ENCODE results near the gene FRMD8. TPM values are rescaled to one million over a fixed set of nuclear protein-coding genes. Genes with fewer than 3 reads are reported as not detected.

Gene FRMD8
- total RNA-seq (2022) (18.9 and 21.7 TPM in 2 replicates), Bru-seq, nascent RNA (percentile 47 among the genes with signal in this experiment), BruChase-seq, experiment 1, labeled RNA remaining after a 6-hour chase (percentile 62 among the genes with signal in this experiment), BruChase-seq, experiment 2, labeled RNA remaining after a 2-hour chase (percentile 58 among the genes with signal in this experiment)
- long read RNA-seq, transcript FRMD8-201 (11 exons, 3,723 nt) = major isoform, 47 of 61 reads
- long read RNA-seq, partial matches to known transcripts = 6 of 61 reads
- long read RNA-seq, other reads (novel, unspliced or antisense) = 4 of 61 reads

- ChIA-PET CTCF (interaction anchor here (0.6 to 6.0 kb wide), 4 partner anchors 29 to 649 kb away, joined by 3 to 47 read pairs (median 4); no protein-coding TSS in a partner anchor), POLR2A (interaction anchor here (0.6 to 14.8 kb wide), 17 partner anchors 13 to 487 kb away, joined by 3 to 426 read pairs (median 5); partner anchors contain the start of genes DPF2, EHBP1L1, MALAT1 and MAP3K11)
- peak within 1 kb of the TSS; percentile 87 for H3K4me3 Mint-ChIP-seq (ENCODE audit: unreplicated experiment)
- no peaks in the 10 kb centered on the region for H3K9me3 Mint-ChIP-seq (ENCODE audit: unreplicated experiment)
- no peak for TF ChIP-seq CTCF (IDR thresholded peaks at IDR 0.05; ENCODE audit: unreplicated experiment)
- BruUV-seq (replicated peaks) = TSS peak; percentile 72
- H3K27me3 Mint-ChIP-seq (ENCODE audit: insufficient read depth, unreplicated experiment) = no peaks in the 10 kb centered on the region
- intact Hi-C loops (cut with micrococcal nuclease) = no loop called here
- H3K27ac Mint-ChIP-seq (ENCODE audit: low read depth, unreplicated experiment) = peak within 1 kb of the TSS; percentile 92
- peak; percentile 83 for DNase-seq (ENCODE audit: unreplicated experiment)
- H3K4me1 Mint-ChIP-seq (ENCODE audit: insufficient read depth, unreplicated experiment) = peaks cover 50% of the 10 kb centered on the region
- peaks cover 10% of the 10 kb centered on the region for H3K36me3 Mint-ChIP-seq (ENCODE audit: insufficient read depth, unreplicated experiment)
Measured at GRCh38 chr11:65386307-65387140, at the start of gene FRMD8. Gene FRMD8 (plus strand): TSS chr11:65386637. CDS start chr11:65387037, 400 bp downstream.

- H3K27me3 Mint-ChIP-seq (ENCODE audit: insufficient read depth, unreplicated experiment) = no peaks in the 10 kb centered on the region
- no TSS peak for BruUV-seq (replicated peaks)
- peak overlapping the region; percentile 59 for H3K27ac Mint-ChIP-seq (ENCODE audit: low read depth, unreplicated experiment)
- H3K36me3 Mint-ChIP-seq (ENCODE audit: insufficient read depth, unreplicated experiment) = peaks cover 71% of the 10 kb centered on the region
- POLR2A ChIA-PET = interaction anchor here (1.0 kb wide), 1 partner anchor 13 kb away, joined by 3 read pairs; no protein-coding TSS in a partner anchor
- H3K4me1 Mint-ChIP-seq (ENCODE audit: insufficient read depth, unreplicated experiment) = peaks cover 26% of the 10 kb centered on the region
- intact Hi-C loops (cut with micrococcal nuclease) = no loop called here
- CTCF ChIA-PET = interaction anchor here (0.6 to 4.0 kb wide), 6 partner anchors 9 to 287 kb away, joined by 3 to 24 read pairs (median 4); partner anchors contain the start of gene CDC42EP2
- no peak for DNase-seq (ENCODE audit: unreplicated experiment)
- no peaks in the 10 kb centered on the region for H3K9me3 Mint-ChIP-seq (ENCODE audit: unreplicated experiment)
- no peak for TF ChIP-seq CTCF (IDR thresholded peaks at IDR 0.05; ENCODE audit: unreplicated experiment)
- H3K4me3 Mint-ChIP-seq (ENCODE audit: unreplicated experiment) = no peak overlapping the region
Measured at GRCh38 chr11:65338676-65339075, 47.8 kb upstream of the FRMD8 start.

GRCh38 chr11:65340226-65340625, 46.2 kb upstream of the FRMD8 start:
- peaks cover 17% of the 10 kb centered on the region for H3K4me1 Mint-ChIP-seq (ENCODE audit: insufficient read depth, unreplicated experiment)
- H3K27ac Mint-ChIP-seq (ENCODE audit: low read depth, unreplicated experiment) = no peak overlapping the region
- TF ChIP-seq CTCF (IDR thresholded peaks at IDR 0.05; ENCODE audit: unreplicated experiment) = no peak
- no peaks in the 10 kb centered on the region for H3K27me3 Mint-ChIP-seq (ENCODE audit: insufficient read depth, unreplicated experiment)
- no TSS peak for BruUV-seq (replicated peaks)
- intact Hi-C loops (cut with micrococcal nuclease) = no loop called here
- peaks cover 87% of the 10 kb centered on the region for H3K36me3 Mint-ChIP-seq (ENCODE audit: insufficient read depth, unreplicated experiment)
- no peak for DNase-seq (ENCODE audit: unreplicated experiment)
- no peak overlapping the region for H3K4me3 Mint-ChIP-seq (ENCODE audit: unreplicated experiment)
- POLR2A ChIA-PET = no interaction called here
- H3K9me3 Mint-ChIP-seq (ENCODE audit: unreplicated experiment) = no peaks in the 10 kb centered on the region
- CTCF ChIA-PET = interaction anchor here (0.6 to 0.8 kb wide), 3 partner anchors 21 to 552 kb away, joined by 3 to 4 read pairs (median 3); no protein-coding TSS in a partner anchor

- H3K9me3 Mint-ChIP-seq (ENCODE audit: unreplicated experiment) = no peaks in the 10 kb centered on the region
- H3K4me1 Mint-ChIP-seq (ENCODE audit: insufficient read depth, unreplicated experiment) = peaks cover 13% of the 10 kb centered on the region
- ChIA-PET CTCF (interaction anchor here (0.5 to 1.7 kb wide), 6 partner anchors 8 to 1730 kb away, joined by 3 to 4 read pairs (median 3); partner anchors contain the start of gene DPF2), POLR2A (interaction anchor here (0.6 to 1.6 kb wide), 4 partner anchors 9 to 443 kb away, joined by 3 to 6 read pairs (median 4); no protein-coding TSS in a partner anchor)
- no TSS peak for BruUV-seq (replicated peaks)
- no peak overlapping the region for H3K27ac Mint-ChIP-seq (ENCODE audit: low read depth, unreplicated experiment)
- H3K27me3 Mint-ChIP-seq (ENCODE audit: insufficient read depth, unreplicated experiment) = no peaks in the 10 kb centered on the region
- peaks cover 93% of the 10 kb centered on the region for H3K36me3 Mint-ChIP-seq (ENCODE audit: insufficient read depth, unreplicated experiment)
- H3K4me3 Mint-ChIP-seq (ENCODE audit: unreplicated experiment) = no peak overlapping the region
- no peak for DNase-seq (ENCODE audit: unreplicated experiment)
- intact Hi-C loops (cut with micrococcal nuclease) = no loop called here
- TF ChIP-seq CTCF (IDR thresholded peaks at IDR 0.05; ENCODE audit: unreplicated experiment) = no peak
Measured at GRCh38 chr11:65341856-65342255, 44.6 kb upstream of the FRMD8 start.

Data from MCF 10A (cell line).